Muscle layer of duodenum (tissue), 2 donors: ENCODE measurements around the gene UCN.
"Not testable (repeated sequence)": the region's sequence is repeated elsewhere in the genome, so short reads cannot be mapped to it uniquely, and the experiment has no call there.

ENCODE experiments used
- H3K27ac ChIP-seq: one replicate; pipeline ENCODE4 v1.7.0; 2013; ENCODE audit warnings: mild to moderate bottlenecking, low read length
- H3K27me3 ChIP-seq: one replicate; pipeline ENCODE4 v1.7.0; 2013; ENCODE audit warnings: low read depth, mild to moderate bottlenecking, control low read depth, low read length
- H3K36me3 ChIP-seq, 2 donors: one replicate each; pipeline ENCODE4 v1.7.0; 2013; ENCODE audit warnings: low read length in 2 of 2, control low read depth in 1 of 2, mild to moderate bottlenecking in 1 of 2; ENCODE audit not compliant: insufficient read depth in 2 of 2, control insufficient read depth in 1 of 2
- H3K4me1 ChIP-seq, 2 donors: one replicate each; pipeline ENCODE4 v1.7.0; 2013; ENCODE audit warnings: low read length in 2 of 2, mild to moderate bottlenecking in 2 of 2, control low read depth in 1 of 2, moderate library complexity in 1 of 2; ENCODE audit not compliant: insufficient read depth in 2 of 2, control insufficient read depth in 1 of 2
- H3K4me3 ChIP-seq, 2 donors: one replicate each; pipeline ENCODE4 v1.7.0; 2013; ENCODE audit warnings: low read length in 2 of 2, low read depth in 1 of 2, mild to moderate bottlenecking in 1 of 2
- H3K9me3 ChIP-seq, 2 donors: one replicate each; pipeline ENCODE4 v1.7.0; 2013; ENCODE audit warnings: low read length in 2 of 2, control low read depth in 1 of 2, mild to moderate bottlenecking in 1 of 2; ENCODE audit not compliant: control insufficient read depth in 1 of 2
- donor health status: healthy.

The UCN gene

GRCh38 chr2:27308359-27308881, at the start of gene UCN:
Gene UCN (minus strand): TSS chr2:27308445. CDS start chr2:27307895, 550 bp downstream.
- Histone ChIP-seq H3K27me3 (peaks cover 32% of the 10 kb centered on the region), H3K27ac (no peak within 1 kb of the TSS), H3K9me3 (no peaks in the 10 kb centered on the region), H3K36me3 (peaks cover 6 to 15% of the 10 kb centered on the region in 2 donors), H3K4me3 (peak within 1 kb of the TSS in 1 of 2 donors; percentile 4), H3K4me1 (peaks cover 0 to 22% of the 10 kb centered on the region in 2 donors)

DNA sequence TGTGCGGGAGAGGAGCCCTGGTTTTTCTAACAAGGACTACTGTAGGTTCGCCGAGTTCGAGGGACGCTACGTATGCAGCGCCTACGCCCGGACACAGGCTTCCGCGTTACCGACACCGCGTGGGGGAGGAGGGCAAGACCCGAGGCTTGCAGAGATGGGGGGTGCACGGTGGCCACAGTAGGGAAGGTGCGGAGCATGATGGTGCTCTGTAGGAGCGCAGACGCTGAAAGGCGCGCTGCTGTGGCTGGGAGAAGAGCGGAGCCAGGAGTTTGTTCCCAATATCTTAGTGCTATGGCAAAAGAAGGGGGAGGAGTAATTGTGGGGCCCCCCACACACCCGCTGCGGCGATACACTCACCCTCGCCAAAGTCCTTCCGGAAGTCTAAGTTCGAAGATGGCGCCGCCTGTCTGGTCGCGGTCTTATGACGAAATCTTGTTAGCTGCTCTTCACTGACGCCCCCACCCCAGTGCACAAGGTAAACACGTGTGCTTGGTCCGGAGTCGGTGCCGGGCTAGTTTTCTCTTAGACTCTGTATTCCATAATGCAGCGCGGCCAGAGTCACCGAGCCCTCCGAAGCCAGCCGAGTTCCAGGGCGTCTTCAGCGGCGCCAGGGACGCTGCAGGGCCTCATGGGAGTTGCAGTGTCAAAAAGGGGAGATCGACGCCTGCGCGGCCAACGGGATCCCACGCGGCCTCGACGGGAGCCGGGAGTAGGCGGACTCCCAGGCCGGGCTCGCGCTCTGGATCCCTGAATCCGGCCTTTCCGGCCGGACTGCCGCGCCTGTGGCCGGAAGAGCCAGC, 48.3 kb upstream of the UCN start, which contains the start of gene GTF3C2:
Gene GTF3C2 (minus strand): TSS at position 383 of the 800 bp plus-strand sequence. CDS start 13,210 bp downstream, outside the sequence.
- Histone ChIP-seq H3K4me1 (peaks cover 5 to 23% of the 10 kb centered on the region in 2 donors), H3K9me3 (no peaks in the 10 kb centered on the region), H3K27me3 (no peaks in the 10 kb centered on the region), H3K4me3 (peak within 1 kb of the TSS; percentile 99 to 100), H3K36me3 (peaks cover 0 to 5% of the 10 kb centered on the region in 2 donors), H3K27ac (peak within 1 kb of the TSS; percentile 95)

- peaks cover 5 to 23% of the 10 kb centered on the region in 2 donors for H3K4me1 ChIP-seq
- H3K4me3 ChIP-seq, result peak overlapping the region; percentile 99 to 100
- H3K27me3 ChIP-seq, result no peaks in the 10 kb centered on the region
- H3K27ac ChIP-seq, result peak overlapping the region; percentile 95
- H3K9me3 ChIP-seq, result no peaks in the 10 kb centered on the region
- peaks cover 0 to 5% of the 10 kb centered on the region in 2 donors for H3K36me3 ChIP-seq
Measured at GRCh38 chr2:27356056-27356381, 47.8 kb upstream of the UCN start.

DNA sequence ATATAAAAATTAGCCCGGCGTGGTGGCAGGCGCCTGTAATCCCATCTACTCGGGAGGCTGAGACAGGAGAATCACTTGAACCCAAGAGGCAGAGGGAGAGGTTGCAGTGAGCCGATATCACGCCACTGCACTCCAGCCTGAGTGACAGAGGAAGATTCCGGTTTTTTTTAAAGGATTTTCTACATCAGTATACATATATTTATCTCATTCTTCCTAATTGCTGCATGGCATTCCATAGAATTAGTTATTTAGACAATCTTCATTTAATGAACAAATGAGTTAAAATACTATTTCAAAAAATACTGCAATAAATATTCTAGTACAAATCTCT, 46.3 kb upstream of the UCN start:
- no peak overlapping the region for H3K27ac ChIP-seq
- no peak overlapping the region for H3K4me3 ChIP-seq
- peaks cover 5 to 23% of the 10 kb centered on the region in 2 donors for H3K4me1 ChIP-seq
- no peaks in the 10 kb centered on the region for H3K9me3 ChIP-seq
- H3K27me3 ChIP-seq, result no peaks in the 10 kb centered on the region
- H3K36me3 ChIP-seq, result peaks cover 4 to 5% of the 10 kb centered on the region in 2 donors

GRCh38 chr2:27353762-27354596, 45.7 kb upstream of the UCN start:
- no peaks in the 10 kb centered on the region for H3K27me3 ChIP-seq
- no peak overlapping the region for H3K27ac ChIP-seq
- peaks cover 5 to 23% of the 10 kb centered on the region in 2 donors for H3K4me1 ChIP-seq
- no peaks in the 10 kb centered on the region for H3K9me3 ChIP-seq
- H3K4me3 ChIP-seq, result no peak overlapping the region
- H3K36me3 ChIP-seq, result peaks cover 4 to 5% of the 10 kb centered on the region in 2 donors

GRCh38 chr2:27353386-27353761, 45.1 kb upstream of the UCN start:
- H3K27ac ChIP-seq, H3K9me3 ChIP-seq, H3K4me3 ChIP-seq, H3K36me3 ChIP-seq, H3K27me3 ChIP-seq: not testable (repeated sequence)
- peaks cover 5 to 23% of the 10 kb centered on the region in 2 donors for H3K4me1 ChIP-seq

GRCh38 chr2:27351802-27352598, 43.8 kb upstream of the UCN start:
- peaks cover 4 to 5% of the 10 kb centered on the region in 2 donors for H3K36me3 ChIP-seq
- no peak overlapping the region for H3K4me3 ChIP-seq
- no peaks in the 10 kb centered on the region for H3K9me3 ChIP-seq
- H3K4me1 ChIP-seq, result peaks cover 5 to 23% of the 10 kb centered on the region in 2 donors
- H3K27ac ChIP-seq, result no peak overlapping the region
- no peaks in the 10 kb centered on the region for H3K27me3 ChIP-seq

DNA sequence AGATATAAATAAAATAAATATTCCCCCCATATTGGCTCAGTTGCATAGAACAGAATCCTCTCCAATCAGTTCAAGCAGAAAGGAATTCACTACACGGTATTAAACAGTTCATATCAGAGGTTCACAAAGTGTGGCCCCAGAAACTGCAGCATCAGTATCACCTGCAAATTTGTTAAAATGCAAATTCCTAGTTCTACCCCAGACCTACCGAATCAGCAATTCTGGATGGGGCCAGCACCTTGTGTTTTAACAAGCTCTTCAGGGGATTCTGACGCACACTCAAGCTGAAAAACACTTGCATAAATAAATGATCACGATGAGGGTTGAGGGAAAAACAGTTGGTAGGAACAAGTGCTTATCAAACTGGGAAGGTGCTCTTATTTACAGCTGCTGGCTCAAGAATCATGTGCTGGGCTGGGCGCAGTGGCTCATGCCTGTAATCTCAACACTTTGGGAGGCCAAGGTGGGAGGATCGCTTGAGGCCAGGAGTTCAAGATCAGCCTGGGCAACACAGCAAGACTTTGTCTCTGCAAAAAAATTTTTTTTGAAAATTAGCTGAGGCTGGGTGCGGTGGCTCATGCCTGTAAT, 42.0 kb upstream of the UCN start:
- Histone ChIP-seq H3K4me1 (peaks cover 0 to 16% of the 10 kb centered on the region in 2 donors), H3K9me3 (no peaks in the 10 kb centered on the region), H3K27ac (no peak overlapping the region), H3K4me3 (no peak overlapping the region), H3K27me3 (no peaks in the 10 kb centered on the region), H3K36me3 (peaks cover 0 to 4% of the 10 kb centered on the region in 2 donors)

DNA sequence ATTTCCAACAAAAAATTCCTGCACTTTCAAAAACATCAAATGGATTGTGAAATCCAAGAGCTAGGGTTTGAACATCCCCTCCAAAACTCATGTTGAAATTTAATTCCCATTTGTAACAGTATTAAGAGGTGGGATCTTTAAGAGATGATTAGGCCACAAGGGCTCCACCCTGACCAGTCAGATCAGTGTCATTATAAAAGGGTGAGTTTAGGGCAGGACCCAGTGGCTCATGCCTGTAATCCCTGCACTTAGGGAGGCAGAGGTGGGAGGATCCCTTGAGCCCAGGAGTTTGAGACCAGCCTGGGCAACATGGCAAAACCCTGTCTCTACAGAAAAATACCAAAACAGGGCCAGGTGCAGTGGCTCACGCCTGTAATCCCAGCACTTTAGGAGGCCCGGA, 39.4 kb upstream of the UCN start:
- Histone ChIP-seq H3K27ac (no peak overlapping the region), H3K9me3 (no peaks in the 10 kb centered on the region), H3K4me3 (no peak overlapping the region), H3K4me1 (no peaks in the 10 kb centered on the region), H3K36me3 (peaks cover 8% of the 10 kb centered on the region in 2 donors), H3K27me3 (no peaks in the 10 kb centered on the region)

DNA sequence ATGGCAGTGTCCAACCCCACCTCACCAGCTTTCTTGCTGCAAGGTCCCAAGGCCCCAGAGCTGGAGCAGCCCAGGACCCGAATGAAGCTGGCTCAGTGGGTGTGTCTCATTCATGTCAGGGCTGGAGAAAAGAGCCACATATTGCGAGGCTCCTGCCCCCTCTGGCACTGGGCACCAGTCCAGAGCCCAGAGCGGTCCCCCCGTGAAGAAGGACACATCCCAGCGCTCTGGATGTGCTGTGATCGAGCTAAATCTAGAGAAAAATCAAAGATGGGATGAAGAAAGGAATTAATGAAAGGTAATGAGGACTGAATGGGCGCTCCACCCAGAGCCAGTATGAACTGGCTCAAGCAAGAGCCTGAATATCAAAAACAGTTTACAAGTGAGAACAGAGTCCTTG, 27.9 kb upstream of the UCN start:
- Histone ChIP-seq H3K4me3 (no peak overlapping the region), H3K4me1 (no peaks in the 10 kb centered on the region), H3K27ac (no peak overlapping the region), H3K27me3 (no peaks in the 10 kb centered on the region), H3K36me3 (peaks cover 51 to 74% of the 10 kb centered on the region in 2 donors), H3K9me3 (no peaks in the 10 kb centered on the region)
